K562 (cell line): Measurements from ENCODE around the gene CELSR2. TPM values are rescaled to one million over a fixed set of nuclear protein-coding genes. Genes with fewer than 3 reads are reported as not detected.

Source experiments
- BRF1 ChIP-seq: IDR thresholded peaks from 3 replicates; pipeline ENCODE4 v1.6.1; 2011; ENCODE audit warnings: borderline replicate concordance, mild to moderate bottlenecking; ENCODE audit not compliant: insufficient read length; ENCODE audit errors: extremely low read depth
- CC2D1A ChIP-seq: fragments of 450-650 bp; IDR thresholded peaks from 2 replicates; pipeline ENCODE4 v1.6.1; 2017; ENCODE audit warnings: mild to moderate bottlenecking
- CREM ChIP-seq: IDR thresholded peaks from 2 replicates; pipeline ENCODE4 v1.6.1; 2014; ENCODE audit warnings: antibody characterized with exemption, low read depth
- GABPB2 ChIP-seq: fragments of 250-450 bp; sonication (Bioruptor Pico); conservative IDR thresholded peaks from 2 replicates; pipeline ENCODE4 v1.5.1; 2021; ENCODE audit warnings: mild to moderate bottlenecking
- GATAD2A ChIP-seq: fragments of 450-650 bp; IDR thresholded peaks from 2 replicates; pipeline ENCODE4 v1.6.1; 2017
- HDAC2 ChIP-seq: fragments of 450-650 bp; IDR thresholded peaks from 2 replicates; pipeline ENCODE4 v1.6.1; 2016; ENCODE audit warnings: mild to moderate bottlenecking
- HNRNPK ChIP-seq: fragments of 200-400 bp; formaldehyde crosslinking; IDR thresholded peaks from one replicate; pipeline ENCODE4 v1.6.1; 2018; ENCODE audit warnings: mild to moderate bottlenecking, low read depth, low read length; ENCODE audit not compliant: poor library complexity, severe bottlenecking
- JUNB ChIP-seq: fragments of 450-650 bp; formaldehyde crosslinking; conservative IDR thresholded peaks from 2 replicates; pipeline ENCODE4 v1.4.0; 2020; ENCODE audit warnings: mild to moderate bottlenecking
- PHB ChIP-seq: fragments of 250-450 bp; sonication (Bioruptor Pico); IDR thresholded peaks from 2 replicates; pipeline ENCODE4 v1.5.0; 2021
- POLR2AphosphoS5 ChIP-seq: IDR thresholded peaks from 2 replicates; pipeline ENCODE4 v1.6.1; 2011; ENCODE audit warnings: mild to moderate bottlenecking, low read depth, low read length, moderate library complexity; ENCODE audit not compliant: control insufficient read depth, insufficient read depth
- POU5F1 ChIP-seq: fragments of 150-350 bp; IDR thresholded peaks from 2 replicates; pipeline ENCODE4 v1.6.1; 2014; ENCODE audit warnings: borderline replicate concordance, low read length, low read depth, mild to moderate bottlenecking; ENCODE audit not compliant: partially characterized antibody
- PRPF4 ChIP-seq: fragments of 200-400 bp; formaldehyde crosslinking; IDR thresholded peaks from one replicate; pipeline ENCODE4 v1.6.1; 2017; ENCODE audit warnings: low read length, low read depth, mild to moderate bottlenecking; ENCODE audit not compliant: insufficient read depth, poor library complexity, severe bottlenecking
- RBM39 ChIP-seq: fragments of 200-400 bp; formaldehyde crosslinking; optimal IDR thresholded peaks from 2 replicates; pipeline ENCODE3; 2018; ENCODE audit warnings: low read depth, low read length
- SMC3 ChIP-seq: conservative IDR thresholded peaks from 2 replicates; pipeline ENCODE4 v1.6.1; 2011; ENCODE audit warnings: low read depth, low read length, improper control_type of control experiment; ENCODE audit not compliant: insufficient read depth
- STAG1 ChIP-seq: sonication (generic); formaldehyde crosslinking; IDR thresholded peaks from 2 replicates; pipeline ENCODE4 v1.5.0; 2020; ENCODE audit warnings: missing genetic modification reagents, borderline replicate concordance
- TCF3 ChIP-seq: sonication (generic); formaldehyde crosslinking; IDR thresholded peaks from 2 replicates; pipeline ENCODE4 v1.4.0; 2020; ENCODE audit warnings: mild to moderate bottlenecking, missing genetic modification reagents
- ZBTB7A ChIP-seq: IDR thresholded peaks from 2 replicates; pipeline ENCODE4 v1.6.1; 2011; ENCODE audit warnings: low read depth, mild to moderate bottlenecking, low read length, moderate library complexity, borderline replicate concordance; ENCODE audit not compliant: control insufficient read depth
- ZNF384 ChIP-seq: IDR thresholded peaks from 2 replicates; pipeline ENCODE4 v1.6.1; 2012; ENCODE audit warnings: low read depth, low read length, improper control_type of control experiment
- polyA plus RNA-seq, 8 experiments: library from polyadenylated mRNA; depleted of rRNA in 4 of 8; stranded (reverse) in 5 of 8; unstranded in 3 of 8; fragments of >200 nt; fragmentation: Nextera tagmentation in 2 of 8; fragmentation: Illumina TruSeq in 1 of 8; extraction: Ambion mirVana in 2 of 8; extraction: Trizol in 1 of 8; gene quantifications; 2 replicates each; pipeline versions ENCODE4 v1.2.1 to v1.2.3, GENCODE V29; 2011 to 2014; ENCODE audit warnings: inconsistent platforms in 1 of 8, missing spikeins in 1 of 8
- total RNA-seq, 7 experiments: library from RNA; depleted of rRNA in 6 of 7; stranded (reverse); fragments of >200 nt in 6 of 7; fragmentation: Illumina TruSeq in 2 of 7; extraction: Trizol in 2 of 7; gene quantifications; 2 replicates each; pipeline versions ENCODE4 v1.2.1 to v1.2.3, GENCODE V29; 2011 to 2021; ENCODE audit warnings: low replicate concordance in 1 of 7
- TF ChIP-seq, protein P1 (sequence below): fragments of 250-450 bp; sonication (Bioruptor Pico); IDR thresholded peaks from 2 replicates; pipeline ENCODE4 v1.9.0; 2021; ENCODE audit warnings: mild to moderate bottlenecking, inconsistent platforms
- TF ChIP-seq, protein P2 (sequence below): sonication (generic); formaldehyde crosslinking; IDR thresholded peaks from 2 replicates; pipeline ENCODE4 v1.8.1; 2023; ENCODE audit warnings: mild to moderate bottlenecking, missing genetic modification reagents
- TF ChIP-seq, protein P3 (sequence below), 2 experiments: fragments of 150-350 bp in 1 of 2; IDR thresholded peaks; 2 replicates each; pipeline ENCODE4 v1.6.1; 2012 to 2016; ENCODE audit warnings: low read depth in 2 of 2, low read length in 2 of 2, mild to moderate bottlenecking in 1 of 2, moderate library complexity in 1 of 2

The CELSR2 gene
- total and polyA plus RNA-seq, 9 of the 15 experiments (the other 6 are each of a cell fraction or from before 2014, with no cell fraction given) = 0.31 to 21.9 (median 4.2) TPM

- TF ChIP-seq HNRNPK (no peak), GABPB2 (CRISPR knock-in tag) (no peak), CREM (0 out of 2 replicates have a peak, but pooled peaks have one; percentile 8), PRPF4 (no peak), RBM39 (no peak), HDAC2 (no peak), ZNF384 (0 out of 2 replicates have a peak, but pooled peaks have one; percentile 35), STAG1 (CRISPR knock-in tag) (no peak), SMC3 (no peak), POLR2AphosphoS5 (0 out of 2 replicates have a peak, but pooled peaks have one; percentile 22), BRF1 (no peak), PHB (no peak), CC2D1A (no peak), TCF3 (peak; percentile 14; the same call in 1 of the 2 replicates), JUNB (CRISPR knock-in tag) (no peak), ZBTB7A (peak; percentile 97), POU5F1 (no peak), GATAD2A (no peak; the same call in 1 of the 2 replicates)
- TF ChIP-seq, protein P1, sequence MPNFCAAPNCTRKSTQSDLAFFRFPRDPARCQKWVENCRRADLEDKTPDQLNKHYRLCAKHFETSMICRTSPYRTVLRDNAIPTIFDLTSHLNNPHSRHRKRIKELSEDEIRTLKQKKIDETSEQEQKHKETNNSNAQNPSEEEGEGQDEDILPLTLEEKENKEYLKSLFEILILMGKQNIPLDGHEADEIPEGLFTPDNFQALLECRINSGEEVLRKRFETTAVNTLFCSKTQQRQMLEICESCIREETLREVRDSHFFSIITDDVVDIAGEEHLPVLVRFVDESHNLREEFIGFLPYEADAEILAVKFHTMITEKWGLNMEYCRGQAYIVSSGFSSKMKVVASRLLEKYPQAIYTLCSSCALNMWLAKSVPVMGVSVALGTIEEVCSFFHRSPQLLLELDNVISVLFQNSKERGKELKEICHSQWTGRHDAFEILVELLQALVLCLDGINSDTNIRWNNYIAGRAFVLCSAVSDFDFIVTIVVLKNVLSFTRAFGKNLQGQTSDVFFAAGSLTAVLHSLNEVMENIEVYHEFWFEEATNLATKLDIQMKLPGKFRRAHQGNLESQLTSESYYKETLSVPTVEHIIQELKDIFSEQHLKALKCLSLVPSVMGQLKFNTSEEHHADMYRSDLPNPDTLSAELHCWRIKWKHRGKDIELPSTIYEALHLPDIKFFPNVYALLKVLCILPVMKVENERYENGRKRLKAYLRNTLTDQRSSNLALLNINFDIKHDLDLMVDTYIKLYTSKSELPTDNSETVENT = no peak
- TF ChIP-seq, protein P2, sequence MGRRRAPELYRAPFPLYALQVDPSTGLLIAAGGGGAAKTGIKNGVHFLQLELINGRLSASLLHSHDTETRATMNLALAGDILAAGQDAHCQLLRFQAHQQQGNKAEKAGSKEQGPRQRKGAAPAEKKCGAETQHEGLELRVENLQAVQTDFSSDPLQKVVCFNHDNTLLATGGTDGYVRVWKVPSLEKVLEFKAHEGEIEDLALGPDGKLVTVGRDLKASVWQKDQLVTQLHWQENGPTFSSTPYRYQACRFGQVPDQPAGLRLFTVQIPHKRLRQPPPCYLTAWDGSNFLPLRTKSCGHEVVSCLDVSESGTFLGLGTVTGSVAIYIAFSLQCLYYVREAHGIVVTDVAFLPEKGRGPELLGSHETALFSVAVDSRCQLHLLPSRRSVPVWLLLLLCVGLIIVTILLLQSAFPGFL (CRISPR knock-in tag) = no peak
- TF ChIP-seq, protein P3, sequence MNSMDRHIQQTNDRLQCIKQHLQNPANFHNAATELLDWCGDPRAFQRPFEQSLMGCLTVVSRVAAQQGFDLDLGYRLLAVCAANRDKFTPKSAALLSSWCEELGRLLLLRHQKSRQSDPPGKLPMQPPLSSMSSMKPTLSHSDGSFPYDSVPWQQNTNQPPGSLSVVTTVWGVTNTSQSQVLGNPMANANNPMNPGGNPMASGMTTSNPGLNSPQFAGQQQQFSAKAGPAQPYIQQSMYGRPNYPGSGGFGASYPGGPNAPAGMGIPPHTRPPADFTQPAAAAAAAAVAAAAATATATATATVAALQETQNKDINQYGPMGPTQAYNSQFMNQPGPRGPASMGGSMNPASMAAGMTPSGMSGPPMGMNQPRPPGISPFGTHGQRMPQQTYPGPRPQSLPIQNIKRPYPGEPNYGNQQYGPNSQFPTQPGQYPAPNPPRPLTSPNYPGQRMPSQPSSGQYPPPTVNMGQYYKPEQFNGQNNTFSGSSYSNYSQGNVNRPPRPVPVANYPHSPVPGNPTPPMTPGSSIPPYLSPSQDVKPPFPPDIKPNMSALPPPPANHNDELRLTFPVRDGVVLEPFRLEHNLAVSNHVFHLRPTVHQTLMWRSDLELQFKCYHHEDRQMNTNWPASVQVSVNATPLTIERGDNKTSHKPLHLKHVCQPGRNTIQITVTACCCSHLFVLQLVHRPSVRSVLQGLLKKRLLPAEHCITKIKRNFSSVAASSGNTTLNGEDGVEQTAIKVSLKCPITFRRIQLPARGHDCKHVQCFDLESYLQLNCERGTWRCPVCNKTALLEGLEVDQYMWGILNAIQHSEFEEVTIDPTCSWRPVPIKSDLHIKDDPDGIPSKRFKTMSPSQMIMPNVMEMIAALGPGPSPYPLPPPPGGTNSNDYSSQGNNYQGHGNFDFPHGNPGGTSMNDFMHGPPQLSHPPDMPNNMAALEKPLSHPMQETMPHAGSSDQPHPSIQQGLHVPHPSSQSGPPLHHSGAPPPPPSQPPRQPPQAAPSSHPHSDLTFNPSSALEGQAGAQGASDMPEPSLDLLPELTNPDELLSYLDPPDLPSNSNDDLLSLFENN (IDR thresholded peaks at IDR 0.05; ENCODE audit: low read depth in 2 of 2, low read length in 2 of 2) = no peak
Observed at GRCh38 chr1:109253803-109254620, 4.7 kb downstream of the CELSR2 start (continued).
